ENCODE data around the gene MS4A10.

The MS4A10 gene

GRCh38 chr11:60766547-60766946 lies 18.6 kb upstream of the MS4A10 start:
- DNase-seq, result no peak

- DNase-seq, result no peak
Observed at GRCh38 chr11:60767388-60767811, 17.7 kb upstream of the MS4A10 start.

- no peak for DNase-seq
Observed at GRCh38 chr11:60768202-60768601, 16.9 kb upstream of the MS4A10 start.

GRCh38 chr11:60769273-60769672 lies 15.9 kb upstream of the MS4A10 start:
- no peak for DNase-seq

- DNase-seq, result no peak
Observed at GRCh38 chr11:60769811-60770210, 15.3 kb upstream of the MS4A10 start.

GRCh38 chr11:60771146-60771545 lies 14.0 kb upstream of the MS4A10 start:
- DNase-seq, result no peak

- DNase-seq, result no peak
Observed at GRCh38 chr11:60771879-60772525, 13.1 kb upstream of the MS4A10 start.

- no peak for DNase-seq
Observed at GRCh38 chr11:60772666-60773065, 12.5 kb upstream of the MS4A10 start.

GRCh38 chr11:60774726-60775125 lies 10.4 kb upstream of the MS4A10 start:
- DNase-seq, result no peak

GRCh38 chr11:60775420-60775961 lies 9.6 kb upstream of the MS4A10 start:
- DNase-seq, result peak; percentile 82

GRCh38 chr11:60776167-60776566 lies 9.0 kb upstream of the MS4A10 start:
- DNase-seq, result no peak

- DNase-seq, result no peak
Observed at GRCh38 chr11:60777106-60777505, 8.0 kb upstream of the MS4A10 start.

GRCh38 chr11:60777572-60777971 lies 7.6 kb upstream of the MS4A10 start:
- DNase-seq, result no peak

GRCh38 chr11:60780065-60780464 lies 5.1 kb upstream of the MS4A10 start:
- no peak for DNase-seq

- no peak for DNase-seq
Observed at GRCh38 chr11:60780774-60781173, 4.4 kb upstream of the MS4A10 start.

- DNase-seq, result no peak
Observed at GRCh38 chr11:60781286-60781980, 3.7 kb upstream of the MS4A10 start.

GRCh38 chr11:60781981-60782316 lies 3.2 kb upstream of the MS4A10 start:
- no peak for DNase-seq

- no peak for DNase-seq
Observed at GRCh38 chr11:60782393-60783140, 2.6 kb upstream of the MS4A10 start.

GRCh38 chr11:60783141-60783484 lies 2.0 kb upstream of the MS4A10 start:
- no peak for DNase-seq

- DNase-seq, result no peak
Observed at GRCh38 chr11:60783911-60784310, 1.2 kb upstream of the MS4A10 start.

GRCh38 chr11:60785806-60786361 lies 751 bp downstream of the MS4A10 start:
- no peak for DNase-seq

- DNase-seq, result no peak
Observed at GRCh38 chr11:60786811-60787567, 1.9 kb downstream of the MS4A10 start.
